Stimulated activated CD8-positive, alpha-beta memory T cell treated with anti-CD3 and anti-CD28 coated beads, Interleukin-15, amount 100 ng/mL, for 48 hours (primary cell): ENCODE results near the gene SDK1.

Experiments
- DNase-seq, 2 donors: peaks; one replicate each; pipeline ENCODE4 v3.0.0-alpha.2; 2020; ENCODE audit warnings: low read depth in 2 of 2

SDK1 gene

GRCh38 chr7:4178416-4178815 lies 877.4 kb downstream of the SDK1 start:
- DNase-seq = no peak

- no peak for DNase-seq
These were observed 878.0 kb downstream of the SDK1 start for GRCh38 chr7:4178916-4179687.

GRCh38 chr7:4179688-4180380 lies 878.8 kb downstream of the SDK1 start:
- DNase-seq = no peak

GRCh38 chr7:4181446-4181845 lies 880.4 kb downstream of the SDK1 start:
- DNase-seq = no peak

GRCh38 chr7:4182605-4183300 lies 881.7 kb downstream of the SDK1 start:
- DNase-seq = no peak

GRCh38 chr7:4184653-4185052 lies 883.6 kb downstream of the SDK1 start:
- DNase-seq = no peak

- DNase-seq = no peak
These were observed 884.1 kb downstream of the SDK1 start for GRCh38 chr7:4185136-4185535.

- no peak for DNase-seq
These were observed 884.9 kb downstream of the SDK1 start for GRCh38 chr7:4185721-4186512.

- no peak for DNase-seq
These were observed 885.4 kb downstream of the SDK1 start for GRCh38 chr7:4186513-4186780.

GRCh38 chr7:4188651-4189050 lies 887.6 kb downstream of the SDK1 start:
- no peak for DNase-seq

- no peak for DNase-seq
These were observed 888.1 kb downstream of the SDK1 start for GRCh38 chr7:4189131-4189570.

GRCh38 chr7:4190010-4190981 lies 889.2 kb downstream of the SDK1 start:
- DNase-seq = no peak

GRCh38 chr7:4191046-4191445 lies 890.0 kb downstream of the SDK1 start:
- no peak for DNase-seq

- DNase-seq = no peak
These were observed 890.5 kb downstream of the SDK1 start for GRCh38 chr7:4191525-4191924.

- DNase-seq = no peak
These were observed 894.6 kb downstream of the SDK1 start for GRCh38 chr7:4195660-4196059.

- DNase-seq = no peak
These were observed 895.2 kb downstream of the SDK1 start for GRCh38 chr7:4196121-4196819.

GRCh38 chr7:4198301-4198700 lies 897.2 kb downstream of the SDK1 start:
- DNase-seq = no peak

- DNase-seq = no peak
These were observed 899.6 kb downstream of the SDK1 start for GRCh38 chr7:4200546-4201094.

GRCh38 chr7:4201566-4201965 lies 900.5 kb downstream of the SDK1 start:
- no peak for DNase-seq

- no peak for DNase-seq
These were observed 901.2 kb downstream of the SDK1 start for GRCh38 chr7:4202154-4202736.
